K562 (cell line): ENCODE measurements around the gene PIGT. TPM values are rescaled to one million over a fixed set of nuclear protein-coding genes. Genes with fewer than 3 reads are reported as not detected.

Experiments used
- CHD4 ChIP-seq: fragments of 200-600 bp; sonication (generic); IDR thresholded peaks from 3 replicates; pipeline ENCODE4 v1.6.1; 2012; ENCODE audit warnings: low read depth, mild to moderate bottlenecking, mixed read lengths, low read length, inconsistent platforms; ENCODE audit not compliant: insufficient read depth, insufficient replicate concordance, poor library complexity, severe bottlenecking
- E2F5 ChIP-seq: sonication (generic); formaldehyde crosslinking; IDR thresholded peaks from 2 replicates; pipeline ENCODE4 v1.8.0; 2022; ENCODE audit warnings: mild to moderate bottlenecking, missing genetic modification reagents
- HSF4 ChIP-seq: fragments of 250-450 bp; sonication (Bioruptor Pico); IDR thresholded peaks from 2 replicates; pipeline ENCODE4 v2.1.2; 2022; ENCODE audit warnings: mild to moderate bottlenecking, moderate library complexity, borderline replicate concordance
- NR0B1 ChIP-seq: fragments of 450-650 bp; IDR thresholded peaks from one replicate; pipeline ENCODE4 v1.6.1; 2018; ENCODE audit warnings: mild to moderate bottlenecking, moderate library complexity; ENCODE audit not compliant: partially characterized antibody
- NR2C2 ChIP-seq, 2 experiments: fragments of 200-800 bp in 1 of 2; sonication (Bioruptor generic) in 1 of 2; sonication (generic) in 1 of 2; formaldehyde crosslinking in 1 of 2; IDR thresholded peaks; 2 replicates each; pipeline versions ENCODE4 v1.6.1 to v1.8.0; 2016 to 2022; ENCODE audit warnings: mild to moderate bottlenecking in 1 of 2, missing compliant biosample characterization in 1 of 2, missing genetic modification characterization in 1 of 2, missing genetic modification reagents in 1 of 2
- PCBP1 ChIP-seq: fragments of 200-400 bp; formaldehyde crosslinking; IDR thresholded peaks from 2 replicates; pipeline ENCODE4 v1.6.1; 2018; ENCODE audit warnings: mild to moderate bottlenecking, low read depth, low read length; ENCODE audit not compliant: poor library complexity, severe bottlenecking
- SMAD3 ChIP-seq: fragments of 450-650 bp; formaldehyde crosslinking; conservative IDR thresholded peaks from 2 replicates; pipeline ENCODE4 v1.4.0; 2020; ENCODE audit warnings: mild to moderate bottlenecking
- TCF3 ChIP-seq: sonication (generic); formaldehyde crosslinking; IDR thresholded peaks from 2 replicates; pipeline ENCODE4 v1.4.0; 2020; ENCODE audit warnings: mild to moderate bottlenecking, missing genetic modification reagents
- TFE3 ChIP-seq: fragments of 450-650 bp; formaldehyde crosslinking; IDR thresholded peaks from 2 replicates; pipeline ENCODE4 v1.4.0; 2020; ENCODE audit warnings: mild to moderate bottlenecking, mixed read lengths
- ZNF79 ChIP-seq: fragments of 250-450 bp; sonication (Bioruptor Pico); IDR thresholded peaks from 2 replicates; pipeline ENCODE4 v1.4.0; 2020; ENCODE audit warnings: low read depth, mild to moderate bottlenecking, moderate library complexity
- polyA plus RNA-seq, 8 experiments: library from polyadenylated mRNA; depleted of rRNA in 4 of 8; stranded (reverse) in 5 of 8; unstranded in 3 of 8; fragments of >200 nt; fragmentation: Nextera tagmentation in 2 of 8; fragmentation: Illumina TruSeq in 1 of 8; extraction: Ambion mirVana in 2 of 8; extraction: Trizol in 1 of 8; gene quantifications; 2 replicates each; pipeline versions ENCODE4 v1.2.1 to v1.2.3, GENCODE V29; 2011 to 2014; ENCODE audit warnings: inconsistent platforms in 1 of 8, missing spikeins in 1 of 8
- total RNA-seq, 7 experiments: library from RNA; depleted of rRNA in 6 of 7; stranded (reverse); fragments of >200 nt in 6 of 7; fragmentation: Illumina TruSeq in 2 of 7; extraction: Trizol in 2 of 7; gene quantifications; 2 replicates each; pipeline versions ENCODE4 v1.2.1 to v1.2.3, GENCODE V29; 2011 to 2021; ENCODE audit warnings: low replicate concordance in 1 of 7
- TF ChIP-seq, protein P1 (sequence below): fragments of 450-650 bp; IDR thresholded peaks from 2 replicates; pipeline ENCODE4 v1.6.1; 2017; ENCODE audit warnings: antibody characterized with exemption, mild to moderate bottlenecking
- TF ChIP-seq, protein P2 (sequence below): fragments of 250-450 bp; sonication (Bioruptor Pico); IDR thresholded peaks from 2 replicates; pipeline ENCODE4 v1.5.0; 2020; ENCODE audit warnings: mild to moderate bottlenecking, borderline replicate concordance
- TF ChIP-seq, protein P3 (sequence below): fragments of 250-450 bp; sonication (Bioruptor Pico); IDR thresholded peaks from 2 replicates; pipeline ENCODE4 v1.4.0; 2020; ENCODE audit warnings: borderline replicate concordance

PIGT gene
- total and polyA plus RNA-seq, 9 of the 15 experiments (the other 6 are each of a cell fraction or from before 2014, with no cell fraction given) = 14.6 to 108 (median 46.9) TPM

DNA sequence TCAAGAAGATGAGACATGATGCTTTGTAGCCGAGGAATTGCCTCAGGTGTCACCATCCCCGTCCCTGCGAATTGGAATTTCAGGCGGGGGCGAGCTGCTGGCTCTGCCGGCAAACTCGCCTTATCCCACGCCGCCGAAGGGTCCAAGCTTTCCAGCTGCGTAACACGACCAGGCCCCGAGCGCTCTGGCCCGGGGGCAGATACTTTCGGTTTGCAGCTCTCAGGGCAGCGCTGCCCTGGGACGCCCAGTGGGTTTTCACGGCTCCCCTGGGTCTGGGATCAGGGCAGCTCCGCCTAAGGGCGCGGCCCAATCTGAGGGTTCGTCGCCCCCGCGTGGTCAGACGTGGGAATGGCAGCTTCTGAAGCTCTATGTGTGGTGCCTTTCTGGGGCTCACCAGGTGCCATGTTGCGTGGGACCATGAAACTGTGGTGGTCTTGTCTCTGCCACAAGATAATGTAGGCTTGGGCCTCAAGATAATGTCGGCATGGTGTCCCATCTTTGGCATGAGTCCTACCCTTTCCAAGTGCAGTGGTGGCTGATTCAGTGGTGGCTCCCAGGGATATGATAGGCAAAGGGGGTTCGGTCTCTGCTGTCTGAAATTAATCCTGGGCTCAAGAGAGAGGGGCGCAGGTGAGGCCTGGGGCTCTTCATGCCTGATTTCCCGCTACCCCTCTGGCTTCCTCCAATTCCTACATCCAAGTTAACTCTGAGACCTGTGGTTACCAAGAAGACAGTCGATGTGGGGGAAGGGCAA, 21.0 kb downstream of the PIGT start (continued):
- no peak for TF ChIP-seq NR0B1
- TF ChIP-seq, protein P1, sequence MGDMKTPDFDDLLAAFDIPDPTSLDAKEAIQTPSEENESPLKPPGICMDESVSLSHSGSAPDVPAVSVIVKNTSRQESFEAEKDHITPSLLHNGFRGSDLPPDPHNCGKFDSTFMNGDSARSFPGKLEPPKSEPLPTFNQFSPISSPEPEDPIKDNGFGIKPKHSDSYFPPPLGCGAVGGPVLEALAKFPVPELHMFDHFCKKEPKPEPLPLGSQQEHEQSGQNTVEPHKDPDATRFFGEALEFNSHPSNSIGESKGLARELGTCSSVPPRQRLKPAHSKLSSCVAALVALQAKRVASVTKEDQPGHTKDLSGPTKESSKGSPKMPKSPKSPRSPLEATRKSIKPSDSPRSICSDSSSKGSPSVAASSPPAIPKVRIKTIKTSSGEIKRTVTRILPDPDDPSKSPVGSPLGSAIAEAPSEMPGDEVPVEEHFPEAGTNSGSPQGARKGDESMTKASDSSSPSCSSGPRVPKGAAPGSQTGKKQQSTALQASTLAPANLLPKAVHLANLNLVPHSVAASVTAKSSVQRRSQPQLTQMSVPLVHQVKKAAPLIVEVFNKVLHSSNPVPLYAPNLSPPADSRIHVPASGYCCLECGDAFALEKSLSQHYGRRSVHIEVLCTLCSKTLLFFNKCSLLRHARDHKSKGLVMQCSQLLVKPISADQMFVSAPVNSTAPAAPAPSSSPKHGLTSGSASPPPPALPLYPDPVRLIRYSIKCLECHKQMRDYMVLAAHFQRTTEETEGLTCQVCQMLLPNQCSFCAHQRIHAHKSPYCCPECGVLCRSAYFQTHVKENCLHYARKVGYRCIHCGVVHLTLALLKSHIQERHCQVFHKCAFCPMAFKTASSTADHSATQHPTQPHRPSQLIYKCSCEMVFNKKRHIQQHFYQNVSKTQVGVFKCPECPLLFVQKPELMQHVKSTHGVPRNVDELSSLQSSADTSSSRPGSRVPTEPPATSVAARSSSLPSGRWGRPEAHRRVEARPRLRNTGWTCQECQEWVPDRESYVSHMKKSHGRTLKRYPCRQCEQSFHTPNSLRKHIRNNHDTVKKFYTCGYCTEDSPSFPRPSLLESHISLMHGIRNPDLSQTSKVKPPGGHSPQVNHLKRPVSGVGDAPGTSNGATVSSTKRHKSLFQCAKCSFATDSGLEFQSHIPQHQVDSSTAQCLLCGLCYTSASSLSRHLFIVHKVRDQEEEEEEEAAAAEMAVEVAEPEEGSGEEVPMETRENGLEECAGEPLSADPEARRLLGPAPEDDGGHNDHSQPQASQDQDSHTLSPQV = no peak
- TF ChIP-seq ZNF79 (CRISPR knock-in tag) = no peak
- TF ChIP-seq, protein P2, sequence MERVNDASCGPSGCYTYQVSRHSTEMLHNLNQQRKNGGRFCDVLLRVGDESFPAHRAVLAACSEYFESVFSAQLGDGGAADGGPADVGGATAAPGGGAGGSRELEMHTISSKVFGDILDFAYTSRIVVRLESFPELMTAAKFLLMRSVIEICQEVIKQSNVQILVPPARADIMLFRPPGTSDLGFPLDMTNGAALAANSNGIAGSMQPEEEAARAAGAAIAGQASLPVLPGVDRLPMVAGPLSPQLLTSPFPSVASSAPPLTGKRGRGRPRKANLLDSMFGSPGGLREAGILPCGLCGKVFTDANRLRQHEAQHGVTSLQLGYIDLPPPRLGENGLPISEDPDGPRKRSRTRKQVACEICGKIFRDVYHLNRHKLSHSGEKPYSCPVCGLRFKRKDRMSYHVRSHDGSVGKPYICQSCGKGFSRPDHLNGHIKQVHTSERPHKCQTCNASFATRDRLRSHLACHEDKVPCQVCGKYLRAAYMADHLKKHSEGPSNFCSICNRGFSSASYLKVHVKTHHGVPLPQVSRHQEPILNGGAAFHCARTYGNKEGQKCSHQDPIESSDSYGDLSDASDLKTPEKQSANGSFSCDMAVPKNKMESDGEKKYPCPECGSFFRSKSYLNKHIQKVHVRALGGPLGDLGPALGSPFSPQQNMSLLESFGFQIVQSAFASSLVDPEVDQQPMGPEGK (CRISPR knock-in tag) = no peak
- no peak for TF ChIP-seq E2F5 (CRISPR knock-in tag)
- no peak for TF ChIP-seq PCBP1
- TF ChIP-seq CHD4 = no peak
- no peak for TF ChIP-seq TCF3
- no peak for TF ChIP-seq TFE3
- TF ChIP-seq SMAD3 (CRISPR knock-in tag) = no peak
- TF ChIP-seq, protein P3, sequence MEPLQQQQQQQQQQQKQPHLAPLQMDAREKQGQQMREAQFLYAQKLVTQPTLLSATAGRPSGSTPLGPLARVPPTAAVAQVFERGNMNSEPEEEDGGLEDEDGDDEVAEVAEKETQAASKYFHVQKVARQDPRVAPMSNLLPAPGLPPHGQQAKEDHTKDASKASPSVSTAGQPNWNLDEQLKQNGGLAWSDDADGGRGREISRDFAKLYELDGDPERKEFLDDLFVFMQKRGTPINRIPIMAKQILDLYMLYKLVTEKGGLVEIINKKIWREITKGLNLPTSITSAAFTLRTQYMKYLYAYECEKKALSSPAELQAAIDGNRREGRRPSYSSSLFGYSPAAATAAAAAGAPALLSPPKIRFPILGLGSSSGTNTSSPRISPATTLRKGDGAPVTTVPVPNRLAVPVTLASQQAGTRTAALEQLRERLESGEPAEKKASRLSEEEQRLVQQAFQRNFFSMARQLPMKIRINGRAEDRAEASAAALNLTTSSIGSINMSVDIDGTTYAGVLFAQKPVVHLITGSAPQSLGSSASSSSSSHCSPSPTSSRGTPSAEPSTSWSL (CRISPR knock-in tag) = no peak
- no peak for TF ChIP-seq HSF4 (CRISPR knock-in tag)
- no peak for TF ChIP-seq NR2C2 (CRISPR knock-in tag; IDR thresholded peaks at IDR 0.05)
- no peak for TF ChIP-seq NR2C2 (tag; IDR thresholded peaks at IDR 0.05)
